Cerebellar nuclear complex (tissue), 1 donor: Measurements from ENCODE around the gene REG1A.

ENCODE experiments used
- DNase-seq, 2 experiments: peaks; one replicate each; lab custom pipeline; 2025; lab: John Stamatoyannopoulos, UW

REG1A gene

DNA sequence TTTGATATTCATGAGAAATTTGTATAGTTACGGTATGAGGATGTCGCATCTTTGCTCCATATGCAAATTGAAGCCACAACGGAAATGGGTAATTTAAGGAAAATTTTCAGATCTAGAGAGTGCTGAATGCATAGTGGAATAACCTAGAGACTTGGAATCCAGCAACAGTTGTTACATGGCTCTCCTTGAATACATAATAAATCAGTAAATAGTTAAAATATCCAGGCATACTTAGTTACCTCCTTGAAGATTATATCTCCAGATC, 5.4 kb downstream of the REG1A start:
- no peak for DNase-seq

GRCh38 chr2:79128406-79128805, 8.1 kb downstream of the REG1A start:
- no peak for DNase-seq

- no peak for DNase-seq
These were observed 9.0 kb downstream of the REG1A start for GRCh38 chr2:79129260-79129659.

- no peak for DNase-seq
These were observed 9.5 kb downstream of the REG1A start for GRCh38 chr2:79129804-79130203.

DNA sequence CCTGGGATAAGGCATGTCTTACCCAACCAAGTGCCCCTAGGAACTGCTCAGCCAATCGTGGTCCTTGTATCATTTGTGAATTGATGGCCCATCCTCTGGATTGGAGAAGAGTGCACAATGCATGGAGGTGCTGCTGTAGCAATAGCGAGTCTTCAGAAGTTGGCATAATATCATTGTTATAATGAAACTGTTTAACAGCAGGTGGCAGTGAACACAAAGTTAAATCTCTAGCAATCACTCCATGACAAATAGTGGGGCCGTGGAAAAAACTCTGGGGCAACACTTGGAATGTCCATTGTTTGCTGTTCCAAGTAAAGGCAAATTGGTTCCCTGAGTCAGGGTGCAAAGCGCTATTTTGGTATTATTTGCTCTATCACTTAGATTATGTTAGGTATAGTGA, 11.4 kb downstream of the REG1A start:
- no peak for DNase-seq

- no peak for DNase-seq
These were observed 18.1 kb downstream of the REG1A start for GRCh38 chr2:79138385-79138784.

DNA sequence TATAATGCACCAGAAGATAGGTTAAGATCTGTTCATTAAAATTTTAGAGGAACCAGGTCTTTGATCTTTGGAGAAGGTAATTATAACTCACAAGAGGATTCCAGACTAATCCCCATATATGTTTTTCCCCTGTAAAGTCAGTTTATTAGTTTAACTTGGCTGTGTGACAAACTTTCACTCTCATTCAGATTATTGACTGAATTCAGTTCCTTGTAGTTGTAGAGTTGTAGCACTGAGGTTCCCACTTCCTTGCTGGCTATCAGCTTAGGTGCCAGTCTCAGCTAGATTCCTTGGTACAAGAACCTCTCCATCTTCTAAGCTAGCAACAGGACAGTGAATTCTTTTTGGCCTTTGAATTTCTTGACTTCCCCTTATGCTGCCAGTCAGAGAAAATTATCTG, 19.1 kb downstream of the REG1A start:
- DNase-seq: no peak

GRCh38 chr2:79155826-79156476, 35.7 kb downstream of the REG1A start:
- no peak for DNase-seq

GRCh38 chr2:79159030-79159429, 38.7 kb downstream of the REG1A start:
- DNase-seq: no peak

GRCh38 chr2:79159653-79160052, 39.4 kb downstream of the REG1A start, which contains the start of gene REG3A:
Gene REG3A, minus strand, starts transcription at chr2:79159753. Its CDS starts 348 bp downstream, at chr2:79159405.
- DNase-seq: no peak

GRCh38 chr2:79162132-79162531, 41.8 kb downstream of the REG1A start:
- DNase-seq: no peak

DNA sequence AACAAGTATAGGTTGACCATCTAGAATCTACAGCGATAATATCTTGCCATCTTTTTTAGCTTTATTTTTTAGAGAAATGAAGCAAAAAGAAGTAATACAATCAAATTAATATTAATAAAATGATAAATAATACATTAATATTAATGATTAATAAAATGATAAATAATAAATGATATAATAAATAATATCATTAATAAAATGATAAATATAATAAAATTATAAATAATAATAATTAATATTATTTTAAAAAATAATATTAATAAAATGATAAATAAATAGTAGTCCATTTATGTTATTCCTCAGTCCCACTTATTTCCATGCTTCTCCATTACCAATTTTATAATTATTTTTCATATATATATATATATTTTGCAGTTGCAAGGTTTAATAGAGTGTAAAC, 42.5 kb downstream of the REG1A start:
- DNase-seq: no peak

- DNase-seq: no peak
These were observed 51.2 kb downstream of the REG1A start for GRCh38 chr2:79171348-79171958.
